Nephron (organoid): ENCODE data around the gene KCNK7.

Experiments used
- H3K27ac Mint-ChIP-seq, 3 experiments: 2 replicates each; pipeline ENCODE4 v1.8.0; 2020; ENCODE audit warnings: mixed read lengths in 3 of 3, mild to moderate bottlenecking in 2 of 3, moderate library complexity in 1 of 3
- H3K27me3 Mint-ChIP-seq: 2 replicates; pipeline ENCODE4 v1.8.0; 2021; ENCODE audit warnings: low read depth, mild to moderate bottlenecking, moderate library complexity, mixed read lengths
- H3K36me3 Mint-ChIP-seq: 2 replicates; pipeline ENCODE4 v1.8.0; 2020; ENCODE audit warnings: low read depth, mixed read lengths
- H3K4me1 Mint-ChIP-seq: 2 replicates; pipeline ENCODE4 v1.8.0; 2020; ENCODE audit warnings: mixed read lengths
- H3K4me3 Mint-ChIP-seq, 3 experiments: 2 replicates each; pipeline ENCODE4 v1.8.0; 2020; ENCODE audit warnings: mild to moderate bottlenecking in 3 of 3, mixed read lengths in 3 of 3, moderate library complexity in 2 of 3
- H3K9me3 Mint-ChIP-seq: 2 replicates; pipeline ENCODE4 v1.8.0; 2020; ENCODE audit warnings: mixed read lengths
- TF ChIP-seq, protein P1 (sequence below), 3 experiments: fragments of 200-600 bp; sonication (generic); IDR thresholded peaks; one replicate each; pipeline ENCODE4 v1.5.0; 2021; ENCODE audit warnings: antibody characterized with exemption in 3 of 3; ENCODE audit not compliant: unreplicated experiment in 3 of 3

Gene KCNK7

DNA sequence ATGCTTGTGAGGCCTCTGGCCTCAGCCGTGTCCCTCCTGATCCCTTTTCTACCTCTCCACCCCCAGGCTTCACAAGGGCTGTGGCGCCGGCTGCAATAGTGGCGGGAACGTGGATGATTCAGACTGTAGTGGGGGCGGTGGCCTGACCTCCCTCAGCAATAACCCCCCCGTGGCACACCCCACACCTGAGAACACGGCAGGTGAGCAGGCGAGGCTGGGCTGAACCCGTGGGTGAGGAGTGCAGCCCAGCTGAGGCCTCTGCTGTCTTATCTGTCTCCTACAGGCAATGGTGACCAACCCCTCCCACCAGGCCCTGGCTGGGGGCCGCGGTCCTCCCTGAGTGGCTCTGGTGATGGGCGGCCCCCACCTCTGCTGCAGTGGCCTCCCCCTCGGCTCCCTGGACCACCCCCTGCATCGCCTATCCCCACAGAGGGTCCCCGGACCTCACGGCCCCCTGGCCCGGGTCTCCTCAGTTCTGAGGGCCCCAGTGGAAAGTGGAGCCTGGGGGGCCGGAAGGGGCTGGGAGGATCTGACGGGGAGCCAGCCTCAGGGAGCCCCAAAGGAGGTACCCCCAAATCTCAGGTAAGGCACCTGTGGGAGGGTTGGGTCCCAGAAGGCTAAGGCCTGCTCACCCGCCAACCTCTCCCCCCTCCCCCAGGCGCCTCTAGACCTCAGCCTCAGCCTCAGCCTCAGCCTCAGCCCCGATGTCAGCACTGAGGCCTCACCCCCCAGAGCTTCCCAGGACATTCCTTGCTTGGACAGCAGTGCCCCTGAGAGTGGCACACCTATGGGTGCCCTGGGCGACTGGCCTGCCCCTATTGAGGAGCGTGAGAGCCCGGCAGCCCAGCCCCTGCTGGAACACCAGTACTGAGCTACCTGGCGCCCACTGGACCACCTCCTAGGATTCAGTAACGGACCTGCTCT, 40.8 kb upstream of the KCNK7 start:
- Mint-ChIP-seq H3K27ac (no peak overlapping the region), H3K4me1 (peaks cover 5% of the 10 kb centered on the region)

DNA sequence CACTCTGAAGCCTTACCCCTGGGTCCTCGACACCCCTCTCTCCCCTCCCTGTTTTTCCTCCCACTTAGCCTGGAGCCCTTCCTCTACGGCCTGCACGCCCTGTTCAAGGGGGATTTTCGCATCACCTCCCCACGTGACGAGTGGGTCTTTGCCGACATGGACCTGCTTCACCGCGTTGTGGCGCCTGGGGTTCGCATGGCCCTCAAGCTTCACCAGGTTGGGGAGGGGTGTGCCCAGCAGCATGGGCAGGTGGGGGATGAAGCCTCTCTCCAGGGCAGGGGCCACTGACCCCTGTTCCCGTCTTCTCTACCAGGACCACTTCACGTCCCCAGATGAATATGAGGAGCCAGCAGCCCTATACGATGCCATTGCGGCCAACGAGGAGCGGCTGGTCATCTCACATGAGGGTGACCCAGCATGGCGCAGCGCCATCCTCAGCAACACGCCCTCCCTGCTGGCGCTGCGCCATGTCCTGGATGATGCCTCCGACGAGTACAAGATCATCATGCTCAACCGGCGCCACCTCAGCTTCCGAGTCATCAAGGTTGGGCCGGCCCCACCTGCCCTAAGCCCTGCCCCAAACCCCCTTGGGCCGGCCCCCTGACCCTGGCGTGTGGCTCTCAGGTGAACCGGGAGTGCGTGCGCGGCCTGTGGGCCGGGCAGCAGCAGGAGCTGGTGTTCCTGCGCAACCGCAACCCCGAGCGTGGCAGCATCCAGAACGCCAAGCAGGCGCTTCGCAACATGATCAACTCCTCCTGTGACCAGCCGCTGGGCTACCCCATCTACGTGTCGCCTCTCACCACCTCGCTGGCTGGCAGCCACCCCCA, 39.5 kb upstream of the KCNK7 start:
- Mint-ChIP-seq H3K36me3 (peaks cover 12% of the 10 kb centered on the region), H3K9me3 (no peaks in the 10 kb centered on the region), H3K4me1 (peaks cover 5% of the 10 kb centered on the region), H3K27me3 (no peaks in the 10 kb centered on the region), H3K27ac (no peak overlapping the region), H3K4me3 (no peak overlapping the region)
- TF ChIP-seq, protein P1, sequence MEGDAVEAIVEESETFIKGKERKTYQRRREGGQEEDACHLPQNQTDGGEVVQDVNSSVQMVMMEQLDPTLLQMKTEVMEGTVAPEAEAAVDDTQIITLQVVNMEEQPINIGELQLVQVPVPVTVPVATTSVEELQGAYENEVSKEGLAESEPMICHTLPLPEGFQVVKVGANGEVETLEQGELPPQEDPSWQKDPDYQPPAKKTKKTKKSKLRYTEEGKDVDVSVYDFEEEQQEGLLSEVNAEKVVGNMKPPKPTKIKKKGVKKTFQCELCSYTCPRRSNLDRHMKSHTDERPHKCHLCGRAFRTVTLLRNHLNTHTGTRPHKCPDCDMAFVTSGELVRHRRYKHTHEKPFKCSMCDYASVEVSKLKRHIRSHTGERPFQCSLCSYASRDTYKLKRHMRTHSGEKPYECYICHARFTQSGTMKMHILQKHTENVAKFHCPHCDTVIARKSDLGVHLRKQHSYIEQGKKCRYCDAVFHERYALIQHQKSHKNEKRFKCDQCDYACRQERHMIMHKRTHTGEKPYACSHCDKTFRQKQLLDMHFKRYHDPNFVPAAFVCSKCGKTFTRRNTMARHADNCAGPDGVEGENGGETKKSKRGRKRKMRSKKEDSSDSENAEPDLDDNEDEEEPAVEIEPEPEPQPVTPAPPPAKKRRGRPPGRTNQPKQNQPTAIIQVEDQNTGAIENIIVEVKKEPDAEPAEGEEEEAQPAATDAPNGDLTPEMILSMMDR (IDR thresholded peaks at IDR 0.05; ENCODE audit: unreplicated experiment in 3 of 3), result no peak

More for the DNA sequence above, 40.8 kb upstream of the KCNK7 start:
- no peaks in the 10 kb centered on the region for H3K27me3 Mint-ChIP-seq
- H3K36me3 Mint-ChIP-seq, result peaks cover 12% of the 10 kb centered on the region
- H3K9me3 Mint-ChIP-seq, result no peaks in the 10 kb centered on the region
- TF ChIP-seq, protein P1 (IDR thresholded peaks at IDR 0.05; ENCODE audit: unreplicated experiment in 3 of 3), result no peak
- H3K4me3 Mint-ChIP-seq, result peak overlapping the region; percentile 38 to 55 (median 42)

DNA sequence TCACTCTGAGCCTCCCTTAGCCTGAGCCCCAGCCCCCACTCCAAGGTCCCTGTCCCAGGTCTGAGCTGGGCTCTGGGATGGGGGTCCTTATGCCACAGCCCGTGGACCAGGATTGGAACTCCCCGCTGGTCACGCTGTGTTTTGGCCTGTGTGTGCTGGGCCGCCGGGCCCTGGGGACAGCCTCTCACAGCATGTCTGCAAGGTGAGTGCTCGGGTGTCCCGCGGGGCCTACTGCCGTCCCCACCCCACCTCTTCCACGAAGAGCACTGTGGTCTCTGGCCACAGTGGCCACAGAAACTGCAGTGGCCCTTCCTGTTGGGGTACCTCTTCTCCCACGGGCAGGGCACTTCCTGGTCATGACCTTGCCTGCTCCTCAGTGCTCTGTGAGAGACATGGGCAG, 38.8 kb upstream of the KCNK7 start:
- Mint-ChIP-seq H3K9me3 (no peaks in the 10 kb centered on the region), H3K4me1 (peaks cover 5% of the 10 kb centered on the region), H3K27ac (no peak overlapping the region), H3K27me3 (no peaks in the 10 kb centered on the region), H3K4me3 (no peak overlapping the region), H3K36me3 (peaks cover 12% of the 10 kb centered on the region)
- TF ChIP-seq, protein P1 (IDR thresholded peaks at IDR 0.05; ENCODE audit: unreplicated experiment in 3 of 3), result no peak

DNA sequence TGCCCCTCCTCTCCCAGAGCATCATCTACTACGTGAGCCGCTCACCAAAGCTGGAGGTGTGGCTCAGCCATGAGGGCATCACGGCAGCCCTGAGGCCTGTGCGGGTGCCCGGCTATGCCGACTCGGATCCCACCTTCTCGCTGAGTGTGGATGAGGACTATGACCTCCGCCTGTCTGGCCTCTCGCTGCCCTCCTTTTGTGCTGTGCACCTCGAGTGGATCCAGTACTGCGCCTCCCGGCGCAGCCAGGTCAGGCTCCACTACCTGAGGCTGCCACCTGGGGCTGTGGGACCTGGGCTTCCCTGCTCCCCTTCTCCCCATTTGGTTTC, 38.5 kb upstream of the KCNK7 start:
- TF ChIP-seq, protein P1 (IDR thresholded peaks at IDR 0.05; ENCODE audit: unreplicated experiment in 3 of 3), result no peak
- Mint-ChIP-seq H3K9me3 (no peaks in the 10 kb centered on the region), H3K27ac (no peak overlapping the region), H3K4me1 (peaks cover 5% of the 10 kb centered on the region), H3K27me3 (no peaks in the 10 kb centered on the region), H3K4me3 (no peak overlapping the region), H3K36me3 (peaks cover 15% of the 10 kb centered on the region)

DNA sequence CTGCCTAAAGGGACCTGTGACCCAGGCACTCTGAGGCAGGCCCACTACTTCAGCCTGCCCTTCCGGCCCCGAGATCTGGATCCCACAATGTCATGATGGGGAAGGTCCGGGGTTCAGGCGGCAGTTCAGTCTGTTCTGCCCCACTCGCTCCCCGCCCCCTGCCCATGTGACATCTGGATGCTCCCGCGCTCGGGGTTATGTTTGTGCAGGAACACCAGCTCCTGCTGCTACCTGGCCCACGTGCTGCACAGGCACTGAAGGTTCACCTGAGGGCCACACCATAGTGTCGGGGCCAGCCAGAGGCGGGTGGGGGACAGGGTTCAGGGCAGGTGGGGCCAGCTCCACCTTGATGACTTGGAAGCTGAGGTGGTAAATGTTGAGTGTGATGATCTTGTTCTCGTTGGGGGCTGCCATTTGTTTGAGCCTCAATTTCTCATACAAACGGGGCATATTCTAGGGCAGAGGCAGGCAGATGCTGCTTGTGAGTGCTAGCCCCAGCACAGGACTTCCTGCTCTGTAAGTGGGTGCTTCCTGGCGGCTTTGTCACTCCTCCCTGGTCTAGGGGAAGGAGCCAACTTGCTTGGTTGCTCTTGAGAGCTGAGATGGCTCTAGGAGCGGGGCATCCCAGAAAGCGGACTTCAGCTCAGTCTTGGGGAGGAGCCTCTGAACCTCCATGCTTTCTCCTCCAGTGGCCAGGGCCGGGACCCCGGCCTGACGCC, 37.9 kb upstream of the KCNK7 start:
- Mint-ChIP-seq H3K27ac (no peak overlapping the region), H3K27me3 (no peaks in the 10 kb centered on the region), H3K4me1 (peaks cover under 1% of the 10 kb centered on the region), H3K9me3 (no peaks in the 10 kb centered on the region), H3K4me3 (no peak overlapping the region), H3K36me3 (peaks cover 16% of the 10 kb centered on the region)
- TF ChIP-seq, protein P1 (IDR thresholded peaks at IDR 0.05; ENCODE audit: unreplicated experiment in 3 of 3), result no peak
